ENCODE data around the gene TCEAL9. TPM values are rescaled to one million over a fixed set of nuclear protein-coding genes. Genes with fewer than 3 reads are reported as not detected.

Gene TCEAL9
- total RNA-seq, 1 donor from 2014 or later = 0.73 TPM

- intact Hi-C loops (cut with micrococcal nuclease) = no loop called here
- H3K27ac Mint-ChIP-seq = no peak overlapping the region
- no peak overlapping the region for H3K4me3 Mint-ChIP-seq (ENCODE audit: low read depth)
- DNase-seq (ENCODE audit: low spot score) = no peak
- no peaks in the 10 kb centered on the region for H3K36me3 Mint-ChIP-seq (ENCODE audit: low read depth)
- peaks cover 7% of the 10 kb centered on the region for H3K4me1 Mint-ChIP-seq (ENCODE audit: low read depth)
- H3K27me3 Mint-ChIP-seq (ENCODE audit: low read depth) = no peaks in the 10 kb centered on the region
- no peaks in the 10 kb centered on the region for H3K9me3 Mint-ChIP-seq
Observed at GRCh38 chrX:103406256-103406655, 50.0 kb downstream of the TCEAL9 start.

GRCh38 chrX:103407776-103408175 is 51.5 kb downstream of the TCEAL9 start:
- peaks cover 7% of the 10 kb centered on the region for H3K4me1 Mint-ChIP-seq (ENCODE audit: low read depth)
- H3K27ac Mint-ChIP-seq = no peak overlapping the region
- H3K36me3 Mint-ChIP-seq (ENCODE audit: low read depth) = no peaks in the 10 kb centered on the region
- H3K27me3 Mint-ChIP-seq (ENCODE audit: low read depth) = no peaks in the 10 kb centered on the region
- H3K4me3 Mint-ChIP-seq (ENCODE audit: low read depth) = no peak overlapping the region
- H3K9me3 Mint-ChIP-seq = no peaks in the 10 kb centered on the region
- intact Hi-C loops (cut with micrococcal nuclease) = no loop called here
- no peak for DNase-seq (ENCODE audit: low spot score)

Other genes starting within 250 kb of the TCEAL9 start
- gene BEX4, start 141.4 kb upstream of the TCEAL9 start, total RNA-seq = 7.8 and 9.4 TPM in 2 replicates
- gene TCEAL8, start 101.4 kb upstream of the TCEAL9 start, total RNA-seq = 28.1 and 30.1 TPM in 2 replicates
- gene TCEAL5, start 79.8 kb upstream of the TCEAL9 start, total RNA-seq = not detected in 2 replicates
- 2.6 and 3.9 TPM in 2 replicates for gene BEX2, start 45.5 kb upstream of the TCEAL9 start, total RNA-seq
- gene TCEAL7, start 26.3 kb upstream of the TCEAL9 start, total RNA-seq = not detected in 2 replicates
- 7.0 and 8.4 TPM in 2 replicates for gene BEX3, start 20.0 kb downstream of the TCEAL9 start, total RNA-seq
- gene RAB40A, start 163.0 kb downstream of the TCEAL9 start, total RNA-seq = not detected in 2 replicates
- 6.1 TPM in 2 replicates for gene TCEAL4, start 229.0 kb downstream of the TCEAL9 start, total RNA-seq